ENCODE results near the gene EVI5. TPM values are rescaled to one million over a fixed set of nuclear protein-coding genes. Genes with fewer than 3 reads are reported as not detected.

EVI5 gene
- total RNA-seq, 1 experiment from 2014 or later, result 23.2 TPM

GRCh38 chr1:92832537-92833114 is 47.7 kb upstream of the EVI5 start:
- POLR2A ChIA-PET, result interaction anchor here (0.5 to 3.1 kb wide), 24 partner anchors 9 to 1545 kb away, joined by 3 to 45 read pairs (median 4); partner anchors contain the start of genes DIPK1A, EVI5 and MTF2
- intact Hi-C loops (cut with micrococcal nuclease), result loop anchor here (10.0 kb wide), 1 partner anchor 528 kb away; no protein-coding TSS in a partner anchor
- CTCF ChIA-PET, result interaction anchor here (0.5 to 3.5 kb wide), 11 partner anchors 8 to 525 kb away, joined by 3 to 22 read pairs (median 4); no protein-coding TSS in a partner anchor
- TSS peak; percentile 45 for BruUV-seq (replicated peaks)
- Mint-ChIP-seq H3K9me3 (ENCODE audit: unreplicated experiment) (no peaks in the 10 kb centered on the region), H3K27ac (ENCODE audit: low read depth, unreplicated experiment) (peak overlapping the region; percentile 100), H3K4me3 (ENCODE audit: unreplicated experiment) (peak overlapping the region; percentile 95), H3K36me3 (ENCODE audit: insufficient read depth, unreplicated experiment) (peaks cover 61% of the 10 kb centered on the region), H3K27me3 (ENCODE audit: insufficient read depth, unreplicated experiment) (no peaks in the 10 kb centered on the region), H3K4me1 (ENCODE audit: insufficient read depth, unreplicated experiment) (peaks cover 34% of the 10 kb centered on the region)
- no peak for TF ChIP-seq CTCF (IDR thresholded peaks at IDR 0.05; ENCODE audit: unreplicated experiment)
- DNase-seq (ENCODE audit: unreplicated experiment), result no peak

GRCh38 chr1:92831762-92832536 is 47.0 kb upstream of the EVI5 start, which contains the start of gene RPL5:
RPL5 (plus strand) TSS chr1:92832040; CDS start chr1:92832115, 75 bp downstream.
- CTCF ChIA-PET, result interaction anchor here (0.5 to 3.5 kb wide), 21 partner anchors 8 to 1951 kb away, joined by 3 to 22 read pairs (median 4); no protein-coding TSS in a partner anchor
- POLR2A ChIA-PET, result interaction anchor here (0.6 to 3.1 kb wide), 29 partner anchors 10 to 880 kb away, joined by 3 to 45 read pairs (median 4); partner anchors contain the start of genes DIPK1A, EVI5 and MTF2
- H3K4me1 Mint-ChIP-seq (ENCODE audit: insufficient read depth, unreplicated experiment), result peaks cover 28% of the 10 kb centered on the region
- BruUV-seq (replicated peaks), result no TSS peak
- peak; percentile 78 for TF ChIP-seq CTCF (IDR thresholded peaks at IDR 0.05; ENCODE audit: unreplicated experiment)
- peak; percentile 98 for DNase-seq (ENCODE audit: unreplicated experiment)
- H3K36me3 Mint-ChIP-seq (ENCODE audit: insufficient read depth, unreplicated experiment), result peaks cover 54% of the 10 kb centered on the region
- H3K4me3 Mint-ChIP-seq (ENCODE audit: unreplicated experiment), result peak within 1 kb of the TSS; percentile 95
- intact Hi-C loops (cut with micrococcal nuclease), result loop anchor here (10.0 kb wide), 1 partner anchor 527 kb away; no protein-coding TSS in a partner anchor
- H3K9me3 Mint-ChIP-seq (ENCODE audit: unreplicated experiment), result no peaks in the 10 kb centered on the region
- no peaks in the 10 kb centered on the region for H3K27me3 Mint-ChIP-seq (ENCODE audit: insufficient read depth, unreplicated experiment)
- H3K27ac Mint-ChIP-seq (ENCODE audit: low read depth, unreplicated experiment), result peak within 1 kb of the TSS; percentile 100

- POLR2A ChIA-PET, result interaction anchor here (0.6 to 3.1 kb wide), 21 partner anchors 11 to 879 kb away, joined by 3 to 45 read pairs (median 5); partner anchors contain the start of genes DIPK1A and EVI5
- H3K36me3 Mint-ChIP-seq (ENCODE audit: insufficient read depth, unreplicated experiment), result peaks cover 48% of the 10 kb centered on the region
- peaks cover 28% of the 10 kb centered on the region for H3K4me1 Mint-ChIP-seq (ENCODE audit: insufficient read depth, unreplicated experiment)
- H3K4me3 Mint-ChIP-seq (ENCODE audit: unreplicated experiment), result peak overlapping the region; percentile 95
- H3K9me3 Mint-ChIP-seq (ENCODE audit: unreplicated experiment), result no peaks in the 10 kb centered on the region
- TF ChIP-seq CTCF (IDR thresholded peaks at IDR 0.05; ENCODE audit: unreplicated experiment), result no peak
- CTCF ChIA-PET, result interaction anchor here (0.6 to 3.5 kb wide), 16 partner anchors 8 to 1952 kb away, joined by 3 to 22 read pairs (median 4); no protein-coding TSS in a partner anchor
- intact Hi-C loops (cut with micrococcal nuclease), result loop anchor here (10.0 kb wide), 1 partner anchor 527 kb away; no protein-coding TSS in a partner anchor
- H3K27me3 Mint-ChIP-seq (ENCODE audit: insufficient read depth, unreplicated experiment), result no peaks in the 10 kb centered on the region
- DNase-seq (ENCODE audit: unreplicated experiment), result no peak
- TSS peak; percentile 75 for BruUV-seq (replicated peaks)
- peak overlapping the region; percentile 100 for H3K27ac Mint-ChIP-seq (ENCODE audit: low read depth, unreplicated experiment)
Measured at GRCh38 chr1:92831368-92831761, 46.5 kb upstream of the EVI5 start.

- Mint-ChIP-seq H3K27me3 (ENCODE audit: insufficient read depth, unreplicated experiment) (no peaks in the 10 kb centered on the region), H3K4me3 (ENCODE audit: unreplicated experiment) (no peak overlapping the region), H3K27ac (ENCODE audit: low read depth, unreplicated experiment) (no peak overlapping the region), H3K36me3 (ENCODE audit: insufficient read depth, unreplicated experiment) (peaks cover 3% of the 10 kb centered on the region), H3K4me1 (ENCODE audit: insufficient read depth, unreplicated experiment) (no peaks in the 10 kb centered on the region), H3K9me3 (ENCODE audit: unreplicated experiment) (no peaks in the 10 kb centered on the region)
- ChIA-PET POLR2A (no interaction called here), CTCF (interaction anchor here (0.8 kb wide), 1 partner anchor 79 kb away, joined by 3 read pairs; no protein-coding TSS in a partner anchor)
- BruUV-seq (replicated peaks), result no TSS peak
- TF ChIP-seq CTCF (IDR thresholded peaks at IDR 0.05; ENCODE audit: unreplicated experiment), result no peak
- no peak for DNase-seq (ENCODE audit: unreplicated experiment)
- intact Hi-C loops (cut with micrococcal nuclease), result no loop called here
Measured at GRCh38 chr1:92826792-92827191, 41.9 kb upstream of the EVI5 start.
